Mucosa of descending colon (tissue), 3 donors: ENCODE results near the gene LRRC38. TPM values are rescaled to one million over a fixed set of nuclear protein-coding genes. Genes with fewer than 3 reads are reported as not detected.
A peak's percentile ranks its signal among the peaks of the same experiment; 100 is the strongest.

ENCODE experiments used
- ATAC-seq: fragments of 200-7000 bp; cut with Tn5 transposase; one replicate; pipeline ENCODE4 v1.9.1; 2020; ENCODE audit warnings: mild to moderate bottlenecking, moderate library complexity
- DNase-seq, 3 donors: peaks; one replicate each; pipeline ENCODE4 v3.0.0-alpha.2; 2020
- H3K36me3 ChIP-seq: fragments of 200-600 bp; one replicate; pipeline ENCODE4 v1.8.0; 2021; ENCODE audit warnings: low read depth, mild to moderate bottlenecking
- H3K4me1 ChIP-seq: fragments of 200-600 bp; one replicate; pipeline ENCODE4 v1.8.0; 2021; ENCODE audit warnings: low read depth, mild to moderate bottlenecking
- H3K4me3 ChIP-seq: fragments of 200-600 bp; one replicate; pipeline ENCODE4 v1.8.0; 2021; ENCODE audit warnings: mild to moderate bottlenecking
- H3K9me3 ChIP-seq: fragments of 200-600 bp; one replicate; pipeline ENCODE4 v1.8.0; 2021; ENCODE audit warnings: mild to moderate bottlenecking
- CTCF ChIP-seq: fragments of 200-600 bp; IDR thresholded peaks from one replicate; pipeline ENCODE4 v1.8.0; 2022; ENCODE audit warnings: antibody characterized with exemption, mild to moderate bottlenecking
- intact Hi-C, 2 donors: fragments of 100-400 bp; cut with DNase I in 1 of 2; cut with micrococcal nuclease in 1 of 2; formaldehyde crosslinking; loops; one replicate each; pipeline versions ENCODE4 v1.11.0 to v1.11.1; 2022; cut with DNase I, micrococcal nuclease
- total RNA-seq, 3 donors: library from RNA; stranded (reverse); fragmentation: NEBNext Ultra II Directional in 2 of 3; extraction: Animal tissue kit (Norgen Biotek cat#: 25700) in 2 of 3; gene quantifications; one replicate each; pipeline versions ENCODE4 v1.2.1 to v1.2.4, GENCODE V29; 2021 to 2023
- donor health status: DM: no; HTN: no; CAD: no; lungs with moderate emphysema.
- donor health status: DM: no; HTN: no; CAD: no.
- donor health status: DM: no; HTN: yes; CAD: no.

LRRC38 gene
- total RNA-seq, 3 donors from 2014 or later = not detected

GRCh38 chr1:13543451-13544220 lies 29.8 kb upstream of the LRRC38 start:
- ATAC-seq (peak; percentile 38), DNase-seq (peak in 2 of 3 donors; percentile 12 to 33)
- intact Hi-C loops = no loop called here
- Histone ChIP-seq H3K4me1 (no peaks in the 10 kb centered on the region), H3K36me3 (no peaks in the 10 kb centered on the region), H3K9me3 (no peaks in the 10 kb centered on the region), H3K4me3 (no peak overlapping the region)
- TF ChIP-seq CTCF = no peak

- no peak for TF ChIP-seq CTCF
- no peaks in the 10 kb centered on the region for H3K36me3 ChIP-seq
- no peak for DNase-seq
- H3K4me1 ChIP-seq = no peaks in the 10 kb centered on the region
- no peak for ATAC-seq
- no peak overlapping the region for H3K4me3 ChIP-seq
- intact Hi-C loops = no loop called here
- H3K9me3 ChIP-seq = no peaks in the 10 kb centered on the region
Observed at GRCh38 chr1:13541435-13542215, 27.8 kb upstream of the LRRC38 start.

GRCh38 chr1:13540866-13541265 lies 27.1 kb upstream of the LRRC38 start:
- intact Hi-C loops = no loop called here
- ATAC-seq = no peak
- H3K4me3 ChIP-seq = no peak overlapping the region
- no peaks in the 10 kb centered on the region for H3K9me3 ChIP-seq
- no peaks in the 10 kb centered on the region for H3K4me1 ChIP-seq
- no peak for DNase-seq
- TF ChIP-seq CTCF = no peak
- H3K36me3 ChIP-seq = no peaks in the 10 kb centered on the region

- no peaks in the 10 kb centered on the region for H3K9me3 ChIP-seq
- no peak for TF ChIP-seq CTCF
- H3K36me3 ChIP-seq = no peaks in the 10 kb centered on the region
- no peak overlapping the region for H3K4me3 ChIP-seq
- intact Hi-C loops = no loop called here
- ATAC-seq (no peak), DNase-seq (no peak)
- H3K4me1 ChIP-seq = no peaks in the 10 kb centered on the region
Observed at GRCh38 chr1:13539683-13540082, 25.9 kb upstream of the LRRC38 start.

GRCh38 chr1:13538832-13539231 lies 25.0 kb upstream of the LRRC38 start:
- Histone ChIP-seq H3K4me1 (no peaks in the 10 kb centered on the region), H3K9me3 (no peaks in the 10 kb centered on the region), H3K4me3 (no peak overlapping the region), H3K36me3 (no peaks in the 10 kb centered on the region)
- intact Hi-C loops = no loop called here
- no peak for ATAC-seq
- no peak for TF ChIP-seq CTCF
- no peak for DNase-seq
